ENCODE measurements around the gene CLN5. TPM values are rescaled to one million over a fixed set of nuclear protein-coding genes. Genes with fewer than 3 reads are reported as not detected.
A peak's percentile ranks its signal among the peaks of the same experiment; 100 is the strongest.
"Not testable (repeated sequence)": the region's sequence is repeated elsewhere in the genome, so short reads cannot be mapped to it uniquely, and the experiment has no call there.

CLN5 gene
- 16.4 TPM for polyA plus RNA-seq (2012; ENCODE audit: insufficient read depth, insufficient read length)

GRCh38 chr13:76991796-76992547 lies at the start of gene CLN5:
Gene CLN5 (plus strand): TSS chr13:76992081. CDS start chr13:76992099, 18 bp downstream.
- peak; percentile 90 for DNase-seq (ENCODE audit: low read depth, low spot score)
- H3K4me3 ChIP-seq (ENCODE audit: low read length) = peak within 1 kb of the TSS; percentile 96

- H3K4me3 ChIP-seq (ENCODE audit: low read length) = no peak overlapping the region
- DNase-seq (ENCODE audit: low read depth, low spot score) = no peak
These were observed 49.5 kb upstream of the CLN5 start for GRCh38 chr13:76942363-76942762.

- H3K4me3 ChIP-seq (ENCODE audit: low read length) = no peak overlapping the region
- DNase-seq (ENCODE audit: low read depth, low spot score) = no peak
These were observed 48.2 kb upstream of the CLN5 start for GRCh38 chr13:76943646-76944045.

- DNase-seq (ENCODE audit: low read depth, low spot score) = no peak
- H3K4me3 ChIP-seq (ENCODE audit: low read length) = no peak overlapping the region
These were observed 47.4 kb upstream of the CLN5 start for GRCh38 chr13:76944456-76944855.

- H3K4me3 ChIP-seq (ENCODE audit: low read length) = no peak within 1 kb of the TSS
- DNase-seq (ENCODE audit: low read depth, low spot score) = no peak
These were observed 43.7 kb upstream of the CLN5 start, which contains the start of gene ACOD1 for GRCh38 chr13:76948149-76948548. Gene ACOD1 (plus strand): TSS chr13:76948511. CDS start chr13:76948559, 48 bp downstream.

- DNase-seq (ENCODE audit: low read depth, low spot score) = no peak
- no peak overlapping the region for H3K4me3 ChIP-seq (ENCODE audit: low read length)
These were observed 41.8 kb upstream of the CLN5 start for GRCh38 chr13:76950101-76950500.

- DNase-seq (ENCODE audit: low read depth, low spot score) = no peak
- H3K4me3 ChIP-seq (ENCODE audit: low read length) = no peak overlapping the region
These were observed 37.9 kb upstream of the CLN5 start for GRCh38 chr13:76953968-76954367.

- no peak overlapping the region for H3K4me3 ChIP-seq (ENCODE audit: low read length)
- no peak for DNase-seq (ENCODE audit: low read depth, low spot score)
These were observed 37.3 kb upstream of the CLN5 start for GRCh38 chr13:76954538-76954937.

GRCh38 chr13:76955193-76955592 lies 36.7 kb upstream of the CLN5 start:
- no peak overlapping the region for H3K4me3 ChIP-seq (ENCODE audit: low read length)
- no peak for DNase-seq (ENCODE audit: low read depth, low spot score)

GRCh38 chr13:76955661-76956060 lies 36.2 kb upstream of the CLN5 start:
- no peak overlapping the region for H3K4me3 ChIP-seq (ENCODE audit: low read length)
- DNase-seq (ENCODE audit: low read depth, low spot score) = no peak

- H3K4me3 ChIP-seq (ENCODE audit: low read length) = no peak overlapping the region
- DNase-seq (ENCODE audit: low read depth, low spot score) = no peak
These were observed 32.9 kb upstream of the CLN5 start for GRCh38 chr13:76958841-76959432.

- H3K4me3 ChIP-seq (ENCODE audit: low read length); DNase-seq (ENCODE audit: low read depth, low spot score): not testable (repeated sequence)
These were observed 32.1 kb upstream of the CLN5 start for GRCh38 chr13:76959734-76960133.

GRCh38 chr13:76965759-76966421 lies 26.0 kb upstream of the CLN5 start:
- DNase-seq (ENCODE audit: low read depth, low spot score) = no peak
- H3K4me3 ChIP-seq (ENCODE audit: low read length) = no peak overlapping the region

- no peak for DNase-seq (ENCODE audit: low read depth, low spot score)
- H3K4me3 ChIP-seq (ENCODE audit: low read length) = no peak overlapping the region
These were observed 24.9 kb upstream of the CLN5 start for GRCh38 chr13:76967031-76967430.

- no peak for DNase-seq (ENCODE audit: low read depth, low spot score)
- no peak overlapping the region for H3K4me3 ChIP-seq (ENCODE audit: low read length)
These were observed 23.8 kb upstream of the CLN5 start for GRCh38 chr13:76968041-76968440.

- no peak overlapping the region for H3K4me3 ChIP-seq (ENCODE audit: low read length)
- DNase-seq (ENCODE audit: low read depth, low spot score) = no peak
These were observed 22.2 kb upstream of the CLN5 start for GRCh38 chr13:76969488-76970365.

- no peak overlapping the region for H3K4me3 ChIP-seq (ENCODE audit: low read length)
- DNase-seq (ENCODE audit: low read depth, low spot score) = no peak
These were observed 20.7 kb upstream of the CLN5 start for GRCh38 chr13:76971215-76971614.

- DNase-seq (ENCODE audit: low read depth, low spot score) = no peak
- H3K4me3 ChIP-seq (ENCODE audit: low read length) = no peak overlapping the region
These were observed 19.7 kb upstream of the CLN5 start for GRCh38 chr13:76971851-76972829.

All from Jurkat, Clone E6-1 (cell line).